HG02798 (cell line): ENCODE data around the gene FAM53A.
"Not testable (repeated sequence)": the region's sequence is repeated elsewhere in the genome, so short reads cannot be mapped to it uniquely, and the experiment has no call there.

Experiments
- ATAC-seq: cut with Tn5 transposase; IDR thresholded peaks from one replicate; pipeline ENCODE4 v1.9.1; 2021; ENCODE audit warnings: mild to moderate bottlenecking; ENCODE audit not compliant: unreplicated experiment, poor library complexity

The FAM53A gene

GRCh38 chr4:1642196-1642951 is 41.7 kb downstream of the FAM53A start:
- ATAC-seq: no peak

GRCh38 chr4:1641671-1642070 is 42.4 kb downstream of the FAM53A start:
- no peak for ATAC-seq

GRCh38 chr4:1640716-1641503 is 43.2 kb downstream of the FAM53A start:
- ATAC-seq: not testable (repeated sequence)

- no peak for ATAC-seq
These were observed 43.9 kb downstream of the FAM53A start for GRCh38 chr4:1640190-1640589.

- ATAC-seq: no peak
These were observed 44.7 kb downstream of the FAM53A start for GRCh38 chr4:1639299-1639868.

GRCh38 chr4:1638873-1639272 is 45.2 kb downstream of the FAM53A start:
- no peak for ATAC-seq

GRCh38 chr4:1638272-1638598 is 45.9 kb downstream of the FAM53A start:
- ATAC-seq: no peak

GRCh38 chr4:1637580-1638271 is 46.4 kb downstream of the FAM53A start:
- no peak for ATAC-seq

GRCh38 chr4:1636490-1637211 is 47.5 kb downstream of the FAM53A start:
- ATAC-seq: no peak

GRCh38 chr4:1635464-1635863 is 48.6 kb downstream of the FAM53A start:
- no peak for ATAC-seq

- ATAC-seq: no peak
These were observed 50.1 kb downstream of the FAM53A start for GRCh38 chr4:1633993-1634392.

- ATAC-seq: no peak
These were observed 51.7 kb downstream of the FAM53A start for GRCh38 chr4:1632109-1633104.

GRCh38 chr4:1631136-1631535 is 53.0 kb downstream of the FAM53A start:
- no peak for ATAC-seq

- ATAC-seq: no peak
These were observed 53.8 kb downstream of the FAM53A start for GRCh38 chr4:1630266-1630665.

GRCh38 chr4:1629699-1630083 is 54.4 kb downstream of the FAM53A start:
- ATAC-seq: no peak

- ATAC-seq: peak; percentile 53
These were observed 55.0 kb downstream of the FAM53A start for GRCh38 chr4:1628892-1629698.

- ATAC-seq: no peak
These were observed 56.4 kb downstream of the FAM53A start for GRCh38 chr4:1627417-1628313.
